ENCODE results near the gene SLC12A7. TPM values are rescaled to one million over a fixed set of nuclear protein-coding genes. Genes with fewer than 3 reads are reported as not detected.

SLC12A7 gene
- total RNA-seq, 1 donor from 2014 or later = 24.5 TPM

DNA sequence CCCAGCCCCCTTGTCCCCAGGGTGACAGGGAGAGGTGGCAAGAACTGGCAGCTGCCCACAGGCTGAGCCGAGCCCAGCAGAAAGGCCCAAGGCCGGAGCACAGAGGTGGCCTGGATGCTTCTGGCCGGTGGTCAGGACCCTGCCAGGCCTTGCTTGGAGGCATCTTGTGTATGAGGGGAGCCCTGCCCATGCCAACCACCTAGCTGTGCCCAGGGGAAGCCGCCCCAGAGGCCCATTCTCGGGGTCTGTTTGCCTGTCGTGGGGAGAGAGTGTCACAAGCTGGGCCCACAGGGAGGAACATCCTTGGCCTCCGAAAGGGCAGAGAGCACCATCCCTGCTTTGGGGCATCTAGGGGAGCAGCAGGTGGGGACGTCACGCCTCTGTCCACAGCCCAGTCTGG lies 93.3 kb downstream of the SLC12A7 start:
- peaks cover 1% of the 10 kb centered on the region for H3K27me3 Mint-ChIP-seq (ENCODE audit: unreplicated experiment)
- H3K4me3 Mint-ChIP-seq (ENCODE audit: unreplicated experiment) = no peak overlapping the region
- H3K27ac Mint-ChIP-seq (ENCODE audit: unreplicated experiment) = no peak overlapping the region
- no peaks in the 10 kb centered on the region for H3K36me3 Mint-ChIP-seq (ENCODE audit: low read depth, unreplicated experiment)
- H3K9me3 Mint-ChIP-seq (ENCODE audit: unreplicated experiment) = no peaks in the 10 kb centered on the region
- DNase-seq (ENCODE audit: low spot score) = no peak
- no peaks in the 10 kb centered on the region for H3K4me1 Mint-ChIP-seq (ENCODE audit: unreplicated experiment)
- TF ChIP-seq, protein P1, sequence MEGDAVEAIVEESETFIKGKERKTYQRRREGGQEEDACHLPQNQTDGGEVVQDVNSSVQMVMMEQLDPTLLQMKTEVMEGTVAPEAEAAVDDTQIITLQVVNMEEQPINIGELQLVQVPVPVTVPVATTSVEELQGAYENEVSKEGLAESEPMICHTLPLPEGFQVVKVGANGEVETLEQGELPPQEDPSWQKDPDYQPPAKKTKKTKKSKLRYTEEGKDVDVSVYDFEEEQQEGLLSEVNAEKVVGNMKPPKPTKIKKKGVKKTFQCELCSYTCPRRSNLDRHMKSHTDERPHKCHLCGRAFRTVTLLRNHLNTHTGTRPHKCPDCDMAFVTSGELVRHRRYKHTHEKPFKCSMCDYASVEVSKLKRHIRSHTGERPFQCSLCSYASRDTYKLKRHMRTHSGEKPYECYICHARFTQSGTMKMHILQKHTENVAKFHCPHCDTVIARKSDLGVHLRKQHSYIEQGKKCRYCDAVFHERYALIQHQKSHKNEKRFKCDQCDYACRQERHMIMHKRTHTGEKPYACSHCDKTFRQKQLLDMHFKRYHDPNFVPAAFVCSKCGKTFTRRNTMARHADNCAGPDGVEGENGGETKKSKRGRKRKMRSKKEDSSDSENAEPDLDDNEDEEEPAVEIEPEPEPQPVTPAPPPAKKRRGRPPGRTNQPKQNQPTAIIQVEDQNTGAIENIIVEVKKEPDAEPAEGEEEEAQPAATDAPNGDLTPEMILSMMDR (IDR thresholded peaks at IDR 0.05; ENCODE audit: unreplicated experiment) = no peak

DNA sequence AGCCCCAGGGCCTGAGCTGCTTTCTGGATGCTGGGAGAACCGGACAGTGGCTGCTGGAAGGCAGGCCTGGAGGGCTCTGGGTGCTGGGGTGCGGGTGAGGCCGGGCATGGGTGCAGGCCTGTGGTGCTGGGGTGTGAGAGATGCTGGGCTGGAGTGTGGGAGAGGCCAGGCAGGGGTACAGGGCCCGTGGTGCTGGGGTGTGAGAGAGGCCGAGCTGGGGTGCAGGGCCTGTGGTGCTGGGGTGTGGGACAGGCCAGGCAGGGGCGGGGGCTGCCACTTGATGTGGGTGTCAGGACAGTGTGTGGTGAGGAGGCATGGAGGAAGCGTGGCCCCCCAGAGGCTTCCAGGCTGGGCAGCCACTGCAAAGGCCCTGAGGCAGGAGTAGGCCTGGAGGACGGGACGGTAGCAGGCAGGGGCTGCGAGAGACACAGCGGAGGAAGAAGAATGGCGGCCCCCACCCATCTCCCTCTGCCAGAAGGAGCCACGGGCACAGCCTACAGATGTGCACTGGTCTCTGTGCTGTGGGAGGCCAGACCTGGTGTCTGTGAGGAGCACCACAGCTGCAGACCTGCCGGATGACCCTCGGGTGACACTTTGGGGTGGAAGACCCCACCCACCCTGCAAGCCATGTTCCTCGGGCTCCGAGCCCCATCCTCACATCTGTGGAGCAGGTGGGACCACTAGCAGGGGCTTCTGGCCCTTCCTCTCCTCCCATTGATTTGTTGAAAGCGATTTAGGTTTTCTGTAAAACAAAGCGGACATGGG lies 94.0 kb downstream of the SLC12A7 start:
- no peak overlapping the region for H3K4me3 Mint-ChIP-seq (ENCODE audit: unreplicated experiment)

DNA sequence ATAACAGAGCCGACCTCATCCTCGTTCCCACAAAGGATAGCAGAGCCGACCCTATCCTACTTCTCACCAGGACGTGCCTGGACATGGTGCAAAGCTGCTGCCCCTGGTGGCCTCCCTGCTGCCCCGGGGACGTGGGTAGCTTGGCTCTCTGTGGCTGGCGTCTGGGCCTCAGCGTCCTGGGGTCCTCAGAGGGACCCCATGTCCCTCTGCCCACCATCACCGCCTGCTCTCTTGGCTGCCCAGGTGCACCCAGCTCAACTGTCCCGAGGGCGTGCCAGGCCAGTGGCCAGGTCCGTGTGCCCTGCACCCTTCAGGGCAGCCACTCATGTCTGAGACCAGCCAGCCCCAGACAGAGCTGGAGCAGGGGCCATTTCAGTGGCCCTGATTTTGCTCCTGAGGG lies 94.8 kb downstream of the SLC12A7 start:
- Mint-ChIP-seq H3K27me3 (ENCODE audit: unreplicated experiment) (peaks cover 1% of the 10 kb centered on the region), H3K9me3 (ENCODE audit: unreplicated experiment) (no peaks in the 10 kb centered on the region), H3K4me3 (ENCODE audit: unreplicated experiment) (no peak overlapping the region), H3K4me1 (ENCODE audit: unreplicated experiment) (no peaks in the 10 kb centered on the region), H3K27ac (ENCODE audit: unreplicated experiment) (no peak overlapping the region), H3K36me3 (ENCODE audit: low read depth, unreplicated experiment) (no peaks in the 10 kb centered on the region)
- no peak for DNase-seq (ENCODE audit: low spot score)
- TF ChIP-seq, protein P1 (IDR thresholded peaks at IDR 0.05; ENCODE audit: unreplicated experiment) = no peak

More for the DNA sequence above, 94.0 kb downstream of the SLC12A7 start:
- H3K36me3 Mint-ChIP-seq (ENCODE audit: low read depth, unreplicated experiment) = no peaks in the 10 kb centered on the region
- no peak for DNase-seq (ENCODE audit: low spot score)
- H3K4me1 Mint-ChIP-seq (ENCODE audit: unreplicated experiment) = no peaks in the 10 kb centered on the region
- TF ChIP-seq, protein P1 (IDR thresholded peaks at IDR 0.05; ENCODE audit: unreplicated experiment) = no peak
- H3K27ac Mint-ChIP-seq (ENCODE audit: unreplicated experiment) = no peak overlapping the region
- H3K27me3 Mint-ChIP-seq (ENCODE audit: unreplicated experiment) = peaks cover 1% of the 10 kb centered on the region
- H3K9me3 Mint-ChIP-seq (ENCODE audit: unreplicated experiment) = no peaks in the 10 kb centered on the region

DNA sequence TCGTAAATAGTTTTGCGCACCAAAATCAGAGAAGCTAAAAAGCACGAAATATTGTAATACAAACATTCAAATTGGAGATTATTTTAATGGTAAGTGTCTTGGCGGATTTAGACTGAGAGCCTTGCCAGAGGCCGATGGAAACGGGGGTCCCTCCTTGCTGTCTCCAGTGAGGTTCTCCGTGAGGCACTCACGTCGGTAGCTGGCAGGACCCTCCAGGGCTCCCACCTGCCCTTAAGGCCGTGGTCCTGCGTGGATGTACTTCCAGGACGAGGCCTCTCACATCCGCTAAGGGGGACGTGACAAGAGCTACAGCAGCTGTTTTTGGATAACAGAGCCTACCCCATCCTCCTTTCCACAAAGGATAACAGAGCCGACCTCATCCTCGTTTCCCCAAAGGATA lies 95.4 kb downstream of the SLC12A7 start:
- H3K27ac Mint-ChIP-seq (ENCODE audit: unreplicated experiment) = no peak overlapping the region
- no peak for DNase-seq (ENCODE audit: low spot score)
- H3K27me3 Mint-ChIP-seq (ENCODE audit: unreplicated experiment) = peaks cover 1% of the 10 kb centered on the region
- TF ChIP-seq, protein P1 (IDR thresholded peaks at IDR 0.05; ENCODE audit: unreplicated experiment) = no peak
- no peaks in the 10 kb centered on the region for H3K9me3 Mint-ChIP-seq (ENCODE audit: unreplicated experiment)
- H3K36me3 Mint-ChIP-seq (ENCODE audit: low read depth, unreplicated experiment) = no peaks in the 10 kb centered on the region
- peak overlapping the region; percentile 73 for H3K4me3 Mint-ChIP-seq (ENCODE audit: unreplicated experiment)
- no peaks in the 10 kb centered on the region for H3K4me1 Mint-ChIP-seq (ENCODE audit: unreplicated experiment)

DNA sequence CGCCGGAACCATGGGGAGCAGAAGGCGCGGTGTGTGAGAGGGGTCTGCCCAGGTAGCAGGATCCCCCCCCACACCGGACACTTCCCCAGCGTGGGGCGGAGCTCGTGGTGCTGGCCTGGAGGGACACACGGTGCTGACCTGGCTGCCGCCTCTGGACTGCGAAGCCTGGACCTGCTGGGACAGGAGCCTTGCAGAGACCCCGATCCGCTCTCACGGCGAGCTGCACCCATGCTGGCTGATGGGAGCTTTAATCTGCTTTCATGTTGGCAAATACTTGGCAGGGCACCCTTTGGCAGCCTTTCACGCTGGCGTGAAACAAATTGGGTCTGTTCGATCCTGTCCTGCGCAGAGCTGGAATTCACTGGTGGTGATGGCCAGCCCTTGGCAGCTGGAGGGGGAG lies 95.8 kb downstream of the SLC12A7 start:
- Mint-ChIP-seq H3K27me3 (ENCODE audit: unreplicated experiment) (peaks cover 3% of the 10 kb centered on the region), H3K4me1 (ENCODE audit: unreplicated experiment) (no peaks in the 10 kb centered on the region), H3K27ac (ENCODE audit: unreplicated experiment) (no peak overlapping the region), H3K36me3 (ENCODE audit: low read depth, unreplicated experiment) (no peaks in the 10 kb centered on the region), H3K9me3 (ENCODE audit: unreplicated experiment) (no peaks in the 10 kb centered on the region), H3K4me3 (ENCODE audit: unreplicated experiment) (no peak overlapping the region)
- TF ChIP-seq, protein P1 (IDR thresholded peaks at IDR 0.05; ENCODE audit: unreplicated experiment) = no peak
- DNase-seq (ENCODE audit: low spot score) = no peak
